Panc1 (cell line): ENCODE measurements around the gene SUCLG2. TPM values are rescaled to one million over a fixed set of nuclear protein-coding genes. Genes with fewer than 3 reads are reported as not detected.

ENCODE experiments used
- ATAC-seq: fragments of 200-7000 bp; cut with Tn5 transposase; 2 replicates; pipeline ENCODE4 v1.9.1; 2020; ENCODE audit warnings: mild to moderate bottlenecking, moderate library complexity
- BruUV-seq: library from RNA; stranded (reverse); fragments of 400-500 nt; replicated peaks from 2 replicates; lab custom pipeline; 2021; lab: Mats Ljungman, UMichigan
- CTCF ChIA-PET: fragments of 300-600 bp; sonication (Branson Sonifier 250); formaldehyde crosslinking; loops from one replicate; lab custom pipeline; 2022; ENCODE audit warnings: antibody characterized with exemption; lab: Charles Lee
- POLR2A ChIA-PET: fragments of 300-600 bp; sonication (Branson Sonifier 250); formaldehyde crosslinking; loops from one replicate; lab custom pipeline; 2022; ENCODE audit warnings: antibody characterized with exemption; lab: Charles Lee
- DNase-seq: peaks from one replicate; pipeline ENCODE4 v3.0.0-alpha.2; 2010; ENCODE audit warnings: low read depth, low spot score
- H3K27ac ChIP-seq: 2 replicates; pipeline ENCODE4 v1.5.1; 2011; ENCODE audit warnings: mild to moderate bottlenecking, low read length, inconsistent platforms
- H3K27me3 ChIP-seq: fragments of 200-500 bp; sonication (Bioruptor generic); 2 replicates; pipeline ENCODE4 v1.6.0; 2014; ENCODE audit warnings: low read length, inconsistent platforms; ENCODE audit not compliant: control insufficient read depth, insufficient read depth
- H3K36me3 ChIP-seq: fragments of 200-500 bp; sonication (Bioruptor generic); 2 replicates; pipeline ENCODE4 v1.5.1; 2014; ENCODE audit warnings: inconsistent platforms, mild to moderate bottlenecking, low read length, moderate library complexity; ENCODE audit not compliant: control insufficient read depth, insufficient read depth
- H3K4me1 ChIP-seq: 2 replicates; pipeline ENCODE4 v1.5.1; 2011; ENCODE audit warnings: inconsistent platforms, mild to moderate bottlenecking, low read length, moderate library complexity; ENCODE audit not compliant: control insufficient read depth, insufficient read depth
- H3K4me3 ChIP-seq, 2 experiments: 2 replicates each; pipeline ENCODE4 v1.5.1; 2011 to 2012; ENCODE audit warnings: low read depth in 2 of 2, low read length in 2 of 2, mild to moderate bottlenecking in 2 of 2, inconsistent platforms in 1 of 2, moderate library complexity in 1 of 2
- H3K9me3 ChIP-seq: fragments of 200-500 bp; sonication (Bioruptor generic); 2 replicates; pipeline ENCODE4 v1.5.1; 2014; ENCODE audit warnings: low read depth, mild to moderate bottlenecking, inconsistent platforms, low read length, moderate library complexity; ENCODE audit not compliant: control insufficient read depth, insufficient read depth
- CTCF ChIP-seq: fragments of 450-650 bp; IDR thresholded peaks from 2 replicates; pipeline ENCODE4 v1.5.1; 2017; ENCODE audit warnings: mild to moderate bottlenecking
- POLR2AphosphoS5 ChIP-seq: IDR thresholded peaks from 2 replicates; pipeline ENCODE4 v1.6.1; 2012; ENCODE audit warnings: mild to moderate bottlenecking, low read depth, low read length, moderate library complexity
- REST ChIP-seq, 2 experiments: IDR thresholded peaks; 2 replicates each; pipeline ENCODE4 v1.6.1; 2011 to 2012; ENCODE audit warnings: low read depth in 2 of 2, control low read depth in 1 of 2, low read length in 1 of 2, mild to moderate bottlenecking in 1 of 2, moderate library complexity in 1 of 2; ENCODE audit not compliant: insufficient read depth in 1 of 2
- SIN3A ChIP-seq: IDR thresholded peaks from 2 replicates; pipeline ENCODE4 v1.6.1; 2012; ENCODE audit warnings: low read depth, mild to moderate bottlenecking, low read length, moderate library complexity, borderline replicate concordance; ENCODE audit not compliant: insufficient read depth
- TCF7L2 ChIP-seq: IDR thresholded peaks from 2 replicates; pipeline ENCODE4 v1.6.1; 2011; ENCODE audit warnings: mild to moderate bottlenecking, low read depth, low read length, inconsistent platforms
- in situ Hi-C: cut with HindIII; loops from 2 replicates; pipeline ENCODE4 v1.10.0; 2016; ENCODE audit warnings: low sequenced_read_pairs, low pct_unique_long_range_greater_than_20kb
- intact Hi-C: fragments of 100-400 bp; cut with micrococcal nuclease; formaldehyde crosslinking; loops from one replicate; pipeline ENCODE4 v1.10.0; 2022; ENCODE audit not compliant: unreplicated experiment
- total RNA-seq: library from RNA; stranded (reverse); gene quantifications from one replicate; pipeline ENCODE4 v1.2.1, GENCODE V29; 2021; ENCODE audit not compliant: unreplicated experiment

SUCLG2 gene
- total RNA-seq, 1 experiment from 2014 or later = 28.3 TPM

DNA sequence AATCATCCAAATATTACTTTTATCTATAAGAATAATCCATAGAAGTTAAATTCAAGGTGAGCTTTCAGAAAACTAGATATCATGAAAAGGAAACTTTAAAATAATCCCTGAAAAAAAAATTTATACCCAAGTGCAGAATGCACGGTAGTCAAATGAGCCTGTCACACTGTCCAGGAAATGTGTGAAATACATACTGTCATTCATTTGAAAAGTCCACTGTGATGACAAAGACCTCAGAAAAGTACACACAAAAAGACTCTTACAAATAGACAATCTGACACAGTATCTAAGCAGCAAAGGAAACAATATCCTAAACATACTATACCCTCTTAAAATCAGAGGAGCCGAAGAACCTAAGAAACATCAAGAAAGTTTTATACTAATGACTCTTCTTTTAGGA is 29.7 kb downstream of the SUCLG2 start:
- CTCF ChIA-PET = no interaction called here
- H3K4me3 ChIP-seq = no peak overlapping the region
- intact Hi-C loops = no loop called here
- no peaks in the 10 kb centered on the region for H3K36me3 ChIP-seq
- POLR2A ChIA-PET = interaction anchor here (0.6 kb wide), 1 partner anchor 14 kb away, joined by 3 read pairs; no protein-coding TSS in a partner anchor
- no peaks in the 10 kb centered on the region for H3K27me3 ChIP-seq
- in situ Hi-C loops = no loop called here
- no peaks in the 10 kb centered on the region for H3K9me3 ChIP-seq
- H3K4me1 ChIP-seq = no peaks in the 10 kb centered on the region
- ATAC-seq = no peak
- TF ChIP-seq CTCF = no peak
- no peak for TF ChIP-seq POLR2AphosphoS5
- no peak for TF ChIP-seq REST (IDR thresholded peaks at IDR 0.05; ENCODE audit: insufficient read depth in 1 of 2, low read depth in 2 of 2, low read length in 1 of 2)
- TF ChIP-seq TCF7L2 = no peak
- no peak for TF ChIP-seq SIN3A
- no peak for DNase-seq
- H3K27ac ChIP-seq = no peak overlapping the region
- BruUV-seq = no TSS peak

DNA sequence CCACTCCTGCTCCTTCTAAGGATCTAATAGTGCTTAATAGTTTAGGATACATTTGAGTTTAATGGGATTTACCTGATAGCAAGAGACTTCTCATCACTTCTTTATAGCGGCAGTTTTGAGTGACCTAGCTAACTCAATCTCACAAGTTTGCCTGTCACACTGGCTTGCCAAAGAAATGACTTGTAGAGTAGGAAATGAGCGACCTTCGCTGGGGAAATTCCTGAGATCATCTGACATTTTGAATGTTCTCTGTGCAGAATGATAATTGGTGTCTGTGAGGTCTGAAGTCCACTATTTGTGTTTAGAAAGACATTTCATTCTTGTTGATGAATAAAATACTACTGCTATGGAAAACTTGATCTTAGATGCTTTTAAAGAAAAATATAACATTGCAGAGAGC is 30.3 kb downstream of the SUCLG2 start:
- no peaks in the 10 kb centered on the region for H3K36me3 ChIP-seq
- no peak overlapping the region for H3K4me3 ChIP-seq
- no TSS peak for BruUV-seq
- H3K4me1 ChIP-seq = no peaks in the 10 kb centered on the region
- ChIA-PET POLR2A (no interaction called here), CTCF (no interaction called here)
- no peak overlapping the region for H3K27ac ChIP-seq
- intact Hi-C loops = no loop called here
- no peak for TF ChIP-seq CTCF
- no peak for TF ChIP-seq POLR2AphosphoS5
- no peak for TF ChIP-seq SIN3A
- no peak for TF ChIP-seq REST (IDR thresholded peaks at IDR 0.05; ENCODE audit: insufficient read depth in 1 of 2, low read depth in 2 of 2, low read length in 1 of 2)
- no peak for TF ChIP-seq TCF7L2
- no peaks in the 10 kb centered on the region for H3K9me3 ChIP-seq
- H3K27me3 ChIP-seq = no peaks in the 10 kb centered on the region
- ATAC-seq (no peak), DNase-seq (no peak)
- in situ Hi-C loops = no loop called here
